Calu3 (cell line): ENCODE measurements around the gene TMEM191C. TPM values are rescaled to one million over a fixed set of nuclear protein-coding genes. Genes with fewer than 3 reads are reported as not detected.
"Not testable (repeated sequence)": the region's sequence is repeated elsewhere in the genome, so short reads cannot be mapped to it uniquely, and the experiment has no call there.

Experiments used
- BruUV-seq: library from RNA; stranded (reverse); fragments of 400-500 nt; replicated peaks from 2 replicates; lab custom pipeline; 2021; lab: Mats Ljungman, UMichigan
- CTCF ChIA-PET: fragments of 300-600 bp; sonication (Branson Sonifier 250); formaldehyde crosslinking; loops from one replicate; lab custom pipeline; 2022; ENCODE audit warnings: antibody characterized with exemption; lab: Charles Lee
- DNase-seq: peaks from one replicate; pipeline ENCODE4 v3.0.0; 2022
- H3K27ac Mint-ChIP-seq: one replicate; pipeline ENCODE4 v1.8.0; 2022; ENCODE audit warnings: mixed read lengths; ENCODE audit not compliant: unreplicated experiment
- H3K27me3 Mint-ChIP-seq: one replicate; pipeline ENCODE4 v1.8.0; 2022; ENCODE audit warnings: mixed read lengths; ENCODE audit not compliant: unreplicated experiment
- H3K36me3 Mint-ChIP-seq: one replicate; pipeline ENCODE4 v1.8.0; 2022; ENCODE audit warnings: mild to moderate bottlenecking, moderate library complexity, mixed read lengths; ENCODE audit not compliant: insufficient read depth, unreplicated experiment
- H3K4me1 Mint-ChIP-seq: one replicate; pipeline ENCODE4 v1.8.0; 2022; ENCODE audit warnings: mild to moderate bottlenecking, low read depth, mixed read lengths; ENCODE audit not compliant: unreplicated experiment
- H3K4me3 Mint-ChIP-seq: one replicate; pipeline ENCODE4 v1.8.0; 2022; ENCODE audit warnings: mild to moderate bottlenecking, low read depth, moderate library complexity, mixed read lengths; ENCODE audit not compliant: unreplicated experiment
- H3K9me3 Mint-ChIP-seq: one replicate; pipeline ENCODE4 v1.8.0; 2022; ENCODE audit warnings: low read depth, mixed read lengths; ENCODE audit not compliant: unreplicated experiment
- CTCF ChIP-seq: fragments of 200-600 bp; IDR thresholded peaks from one replicate; pipeline ENCODE4 v1.8.0; 2022; ENCODE audit warnings: antibody characterized with exemption; ENCODE audit not compliant: unreplicated experiment
- intact Hi-C: fragments of 100-400 bp; cut with micrococcal nuclease; formaldehyde crosslinking; loops from one replicate; pipeline ENCODE4 v1.10.0; 2022; ENCODE audit not compliant: unreplicated experiment
- total RNA-seq: library from RNA; stranded (reverse); gene quantifications from 2 replicates; pipeline ENCODE4 v1.2.3, GENCODE V29; 2022

TMEM191C gene
- total RNA-seq, 1 experiment from 2014 or later: 2.2 TPM

- H3K27ac Mint-ChIP-seq: no peak overlapping the region
- intact Hi-C loops: no loop called here
- DNase-seq: no peak
- no peaks in the 10 kb centered on the region for H3K27me3 Mint-ChIP-seq
- BruUV-seq: no TSS peak
- TF ChIP-seq CTCF: no peak
- CTCF ChIA-PET: interaction anchor here (0.6 kb wide), 1 partner anchor 486 kb away, joined by 3 read pairs; no protein-coding TSS in a partner anchor
- no peaks in the 10 kb centered on the region for H3K9me3 Mint-ChIP-seq
- peaks cover 10% of the 10 kb centered on the region for H3K36me3 Mint-ChIP-seq
- H3K4me3 Mint-ChIP-seq: no peak overlapping the region
- H3K4me1 Mint-ChIP-seq: no peaks in the 10 kb centered on the region
Observed at GRCh38 chr22:21449531-21450319, 17.5 kb upstream of the TMEM191C start.

- CTCF ChIA-PET: no interaction called here
- no peak overlapping the region for H3K27ac Mint-ChIP-seq
- DNase-seq: no peak
- intact Hi-C loops: no loop called here
- no peaks in the 10 kb centered on the region for H3K9me3 Mint-ChIP-seq
- H3K36me3 Mint-ChIP-seq: peaks cover 10% of the 10 kb centered on the region
- no peak overlapping the region for H3K4me3 Mint-ChIP-seq
- no peak for TF ChIP-seq CTCF
- H3K27me3 Mint-ChIP-seq: no peaks in the 10 kb centered on the region
- BruUV-seq: no TSS peak
- no peaks in the 10 kb centered on the region for H3K4me1 Mint-ChIP-seq
Observed at GRCh38 chr22:21450320-21450831, 16.8 kb upstream of the TMEM191C start.

GRCh38 chr22:21450858-21451353 is 16.3 kb upstream of the TMEM191C start:
- CTCF ChIA-PET: no interaction called here
- DNase-seq: no peak
- intact Hi-C loops: no loop called here
- no peaks in the 10 kb centered on the region for H3K27me3 Mint-ChIP-seq
- H3K4me1 Mint-ChIP-seq: no peaks in the 10 kb centered on the region
- TF ChIP-seq CTCF: no peak
- H3K9me3 Mint-ChIP-seq: no peaks in the 10 kb centered on the region
- H3K36me3 Mint-ChIP-seq: peaks cover 6% of the 10 kb centered on the region
- H3K27ac Mint-ChIP-seq: no peak overlapping the region
- H3K4me3 Mint-ChIP-seq: no peak overlapping the region
- BruUV-seq: no TSS peak

- intact Hi-C loops: no loop called here
- Mint-ChIP-seq H3K4me3 (no peak overlapping the region), H3K4me1 (peaks cover 6% of the 10 kb centered on the region), H3K27me3 (no peaks in the 10 kb centered on the region), H3K27ac (no peak overlapping the region), H3K36me3 (peaks cover 4% of the 10 kb centered on the region), H3K9me3 (no peaks in the 10 kb centered on the region)
- CTCF ChIA-PET: no interaction called here
- DNase-seq: no peak
- no TSS peak for BruUV-seq
- no peak for TF ChIP-seq CTCF
Observed at GRCh38 chr22:21451545-21452520, 15.4 kb upstream of the TMEM191C start.

- CTCF ChIA-PET, H3K27me3 Mint-ChIP-seq, BruUV-seq, H3K9me3 Mint-ChIP-seq, H3K4me3 Mint-ChIP-seq, DNase-seq, intact Hi-C loops, H3K36me3 Mint-ChIP-seq, H3K27ac Mint-ChIP-seq: not testable (repeated sequence)
- H3K4me1 Mint-ChIP-seq: peaks cover 12% of the 10 kb centered on the region
Observed at GRCh38 chr22:21452666-21453065, 14.5 kb upstream of the TMEM191C start.

- intact Hi-C loops, H3K27ac Mint-ChIP-seq, H3K4me3 Mint-ChIP-seq, CTCF ChIA-PET, H3K9me3 Mint-ChIP-seq, DNase-seq, H3K27me3 Mint-ChIP-seq, H3K36me3 Mint-ChIP-seq, BruUV-seq: not testable (repeated sequence)
- H3K4me1 Mint-ChIP-seq: peaks cover 12% of the 10 kb centered on the region
Observed at GRCh38 chr22:21454998-21455333, 12.2 kb upstream of the TMEM191C start.
